ENCODE results near the gene HECW1. TPM values are rescaled to one million over a fixed set of nuclear protein-coding genes. Genes with fewer than 3 reads are reported as not detected.

Gene HECW1
- total RNA-seq, 1 donor from 2014 or later: 0.46 TPM

- Histone ChIP-seq H3K27me3 (ENCODE audit: control insufficient read depth, insufficient read depth, low read length) (no peaks in the 10 kb centered on the region), H3K4me3 (ENCODE audit: low read depth, low read length) (no peak overlapping the region), H3K36me3 (ENCODE audit: control insufficient read depth, insufficient read depth, low read length) (no peaks in the 10 kb centered on the region)
- DNase-seq (ENCODE audit: low read depth): no peak
- no peak for TF ChIP-seq CTCF (IDR thresholded peaks at IDR 0.05; ENCODE audit: insufficient read depth, low read length, poor library complexity, severe bottlenecking)
Measured at GRCh38 chr7:43490016-43490415, 377.6 kb downstream of the HECW1 start.

GRCh38 chr7:43491123-43491522 lies 378.7 kb downstream of the HECW1 start:
- DNase-seq (ENCODE audit: low read depth): no peak
- TF ChIP-seq CTCF (IDR thresholded peaks at IDR 0.05; ENCODE audit: insufficient read depth, low read length, poor library complexity, severe bottlenecking): no peak

GRCh38 chr7:43491984-43492383 lies 379.5 kb downstream of the HECW1 start:
- peak; percentile 61 for DNase-seq (ENCODE audit: low read depth)
- TF ChIP-seq CTCF (IDR thresholded peaks at IDR 0.05; ENCODE audit: insufficient read depth, low read length, poor library complexity, severe bottlenecking): no peak

More at GRCh38 chr7:43491123-43491522, 378.7 kb downstream of the HECW1 start:
- H3K36me3 ChIP-seq (ENCODE audit: control insufficient read depth, insufficient read depth, low read length): no peaks in the 10 kb centered on the region
- no peaks in the 10 kb centered on the region for H3K27me3 ChIP-seq (ENCODE audit: control insufficient read depth, insufficient read depth, low read length)
- no peak overlapping the region for H3K4me3 ChIP-seq (ENCODE audit: low read depth, low read length)

GRCh38 chr7:43492896-43493295 lies 380.4 kb downstream of the HECW1 start:
- no peaks in the 10 kb centered on the region for H3K36me3 ChIP-seq (ENCODE audit: control insufficient read depth, insufficient read depth, low read length)
- no peak overlapping the region for H3K4me3 ChIP-seq (ENCODE audit: low read depth, low read length)
- H3K27me3 ChIP-seq (ENCODE audit: control insufficient read depth, insufficient read depth, low read length): no peaks in the 10 kb centered on the region
- DNase-seq (ENCODE audit: low read depth): no peak
- TF ChIP-seq CTCF (IDR thresholded peaks at IDR 0.05; ENCODE audit: insufficient read depth, low read length, poor library complexity, severe bottlenecking): no peak

More at GRCh38 chr7:43491984-43492383, 379.5 kb downstream of the HECW1 start:
- Histone ChIP-seq H3K27me3 (ENCODE audit: control insufficient read depth, insufficient read depth, low read length) (no peaks in the 10 kb centered on the region), H3K36me3 (ENCODE audit: control insufficient read depth, insufficient read depth, low read length) (no peaks in the 10 kb centered on the region), H3K4me3 (ENCODE audit: low read depth, low read length) (no peak overlapping the region)

GRCh38 chr7:43495572-43495971 lies 383.1 kb downstream of the HECW1 start:
- no peak for TF ChIP-seq CTCF (IDR thresholded peaks at IDR 0.05; ENCODE audit: insufficient read depth, low read length, poor library complexity, severe bottlenecking)
- no peak for DNase-seq (ENCODE audit: low read depth)
- Histone ChIP-seq H3K27me3 (ENCODE audit: control insufficient read depth, insufficient read depth, low read length) (no peaks in the 10 kb centered on the region), H3K4me3 (ENCODE audit: low read depth, low read length) (no peak overlapping the region), H3K36me3 (ENCODE audit: control insufficient read depth, insufficient read depth, low read length) (no peaks in the 10 kb centered on the region)

- no peak for DNase-seq (ENCODE audit: low read depth)
- H3K4me3 ChIP-seq (ENCODE audit: low read depth, low read length): no peak overlapping the region
- H3K27me3 ChIP-seq (ENCODE audit: control insufficient read depth, insufficient read depth, low read length): no peaks in the 10 kb centered on the region
- no peak for TF ChIP-seq CTCF (IDR thresholded peaks at IDR 0.05; ENCODE audit: insufficient read depth, low read length, poor library complexity, severe bottlenecking)
- H3K36me3 ChIP-seq (ENCODE audit: control insufficient read depth, insufficient read depth, low read length): no peaks in the 10 kb centered on the region
Measured at GRCh38 chr7:43496596-43496995, 384.1 kb downstream of the HECW1 start.
